ENCODE data around the gene SERPIND1.

- TF ChIP-seq CTCF (IDR thresholded peaks at IDR 0.05; ENCODE audit: low read depth, low read length, poor library complexity, severe bottlenecking) (peak; percentile 89), EZH2phosphoT487 (IDR thresholded peaks at IDR 0.05; ENCODE audit: borderline replicate concordance, low read length) (no peak)
Measured at GRCh38 chr22:20741634-20742581, 32.0 kb upstream of the SERPIND1 start.

All from DOHH2 (cell line).